HCT116 (cell line): Measurements from ENCODE around the gene TMC3. TPM values are rescaled to one million over a fixed set of nuclear protein-coding genes. Genes with fewer than 3 reads are reported as not detected.

ENCODE experiments used
- ATAC-seq: fragments of 200-7000 bp; cut with Tn5 transposase; 2 replicates; pipeline ENCODE4 v1.9.1; 2020; ENCODE audit warnings: mild to moderate bottlenecking, moderate library complexity
- BruUV-seq: library from RNA; stranded (reverse); fragments of 400-500 nt; replicated peaks from 2 replicates; lab custom pipeline; 2021; lab: Mats Ljungman, UMichigan
- CTCF ChIA-PET: fragments of 300-600 bp; sonication (Branson Sonifier 250); formaldehyde crosslinking; loops from one replicate; lab custom pipeline; 2021; ENCODE audit warnings: antibody characterized with exemption; lab: Charles Lee
- POLR2A ChIA-PET: fragments of 300-600, 350-600 bp; sonication (Branson Sonifier 250); formaldehyde crosslinking; loops from one replicate; lab custom pipeline; 2021; ENCODE audit warnings: antibody characterized with exemption; lab: Charles Lee
- RAD21 ChIA-PET, 2 experiments: fragments of 300-600 bp; sonication (Branson Sonifier 250); formaldehyde crosslinking; loops; one replicate each; lab custom pipeline; 2023; ENCODE audit warnings: low total read pairs in 2 of 2; ENCODE audit not compliant: uncharacterized antibody in 2 of 2, unreplicated experiment in 2 of 2, low non-redundant PET in 1 of 2; lab: Charles Lee
- DNase-seq: peaks from one replicate; pipeline ENCODE4 v3.0.0-alpha.2; 2010; ENCODE audit warnings: low read depth, low spot score
- H2AFZ ChIP-seq: fragments of 200-600 bp; shearing (Covaris generic), sonication (generic); 2 replicates; pipeline ENCODE4 v1.6.1; 2017; ENCODE audit warnings: low read depth, mixed run types, mixed read lengths, antibody characterized with exemption, low read length; ENCODE audit not compliant: poor library complexity, severe bottlenecking
- H3K27ac ChIP-seq: 2 replicates; pipeline ENCODE4 v1.5.1; 2012; ENCODE audit warnings: low read depth, low read length
- H3K27me3 ChIP-seq: fragments of 200-600 bp; sonication (generic); 2 replicates; pipeline ENCODE4 v1.6.1; 2016; ENCODE audit warnings: mixed run types, low read length, mixed read lengths; ENCODE audit not compliant: insufficient read depth
- H3K36me3 ChIP-seq, 2 experiments: fragments of 200-500 bp in 1 of 2; fragments of 200-600 bp in 1 of 2; sonication (Bioruptor generic) in 1 of 2; sonication (generic) in 1 of 2; 2 replicates each; pipeline versions ENCODE4 v1.5.1 to v1.6.1; 2014 to 2016; ENCODE audit warnings: low read length in 2 of 2, inconsistent platforms in 1 of 2, mixed read lengths in 1 of 2, mixed run types in 1 of 2; ENCODE audit not compliant: insufficient read depth in 2 of 2, control insufficient read depth in 1 of 2
- H3K4me1 ChIP-seq, 2 experiments: fragments of 200-600 bp in 1 of 2; sonication (generic) in 1 of 2; 2 replicates each; pipeline versions ENCODE4 v1.5.1 to v1.6.1; 2012 to 2017; ENCODE audit warnings: low read length in 2 of 2, inconsistent platforms in 1 of 2, mild to moderate bottlenecking in 1 of 2, mixed read lengths in 1 of 2, mixed run types in 1 of 2, moderate library complexity in 1 of 2; ENCODE audit not compliant: insufficient read depth in 2 of 2, control insufficient read depth in 1 of 2
- H3K4me2 ChIP-seq: fragments of 200-600 bp; sonication (generic); 2 replicates; pipeline ENCODE4 v1.6.1; 2017; ENCODE audit warnings: mixed run types, low read length, mixed read lengths
- H3K4me3 ChIP-seq, 2 experiments: fragments of 200-600 bp in 1 of 2; sonication (generic) in 1 of 2; replicated peaks in 1 of 2; 2 replicates each; pipeline ENCODE4 v1.5.1; 2011 to 2016; ENCODE audit warnings: low read length in 2 of 2, control low read depth in 1 of 2, low read depth in 1 of 2, mild to moderate bottlenecking in 1 of 2, mixed read lengths in 1 of 2, mixed run types in 1 of 2
- H3K79me2 ChIP-seq: fragments of 200-600 bp; sonication (generic); 2 replicates; pipeline ENCODE4 v1.6.1; 2017; ENCODE audit warnings: mild to moderate bottlenecking, mixed run types, low read length, moderate library complexity, mixed read lengths; ENCODE audit not compliant: insufficient read depth
- H3K9ac ChIP-seq: fragments of 200-600 bp; sonication (generic); 2 replicates; pipeline ENCODE4 v1.6.1; 2016; ENCODE audit warnings: low read length, mixed read lengths
- H3K9me2 ChIP-seq: fragments of 200-600 bp; sonication (generic), shearing (Covaris generic); 2 replicates; pipeline ENCODE4 v1.6.1; 2017; ENCODE audit warnings: mixed run types, mild to moderate bottlenecking, moderate library complexity; ENCODE audit not compliant: insufficient read depth
- H3K9me3 ChIP-seq, 2 experiments: fragments of 200-500 bp in 1 of 2; fragments of 200-600 bp in 1 of 2; sonication (Bioruptor generic) in 1 of 2; sonication (generic) in 1 of 2; 2 replicates each; pipeline ENCODE4 v1.6.1; 2014 to 2017; ENCODE audit warnings: low read length in 2 of 2, mixed read lengths in 2 of 2, inconsistent platforms in 1 of 2, low read depth in 1 of 2, mild to moderate bottlenecking in 1 of 2, mixed run types in 1 of 2, moderate library complexity in 1 of 2; ENCODE audit not compliant: control insufficient read depth in 1 of 2, insufficient read depth in 1 of 2
- H4K20me1 ChIP-seq: fragments of 200-600 bp; sonication (generic), shearing (Covaris generic); 2 replicates; pipeline ENCODE4 v1.6.1; 2017; ENCODE audit warnings: mixed run types, mild to moderate bottlenecking, moderate library complexity; ENCODE audit not compliant: insufficient read depth
- CBX3 ChIP-seq: IDR thresholded peaks from 2 replicates; pipeline ENCODE4 v1.6.1; 2012; ENCODE audit warnings: low read depth
- CEBPB ChIP-seq: IDR thresholded peaks from 2 replicates; pipeline ENCODE4 v1.6.1; 2012; ENCODE audit warnings: low read depth
- CTCF ChIP-seq, 3 experiments: fragments of 200-600 bp in 1 of 3; sonication (generic) in 1 of 3; IDR thresholded peaks in 2 of 3; conservative IDR thresholded peaks in 1 of 3; 2 replicates each; pipeline ENCODE4 v1.5.1; 2012 to 2017; ENCODE audit warnings: low read depth in 2 of 3, low read length in 2 of 3, antibody characterized with exemption in 1 of 3, borderline replicate concordance in 1 of 3, control low read depth in 1 of 3, mild to moderate bottlenecking in 1 of 3, mixed read lengths in 1 of 3, mixed run types in 1 of 3, moderate library complexity in 1 of 3; ENCODE audit not compliant: insufficient read depth in 1 of 3
- EGR1 ChIP-seq: IDR thresholded peaks from 2 replicates; pipeline ENCODE4 v1.6.1; 2012; ENCODE audit warnings: low read depth
- EZH2 ChIP-seq: fragments of 200-600 bp; sonication (generic); IDR thresholded peaks from 2 replicates; pipeline ENCODE4 v1.6.1; 2017; ENCODE audit warnings: antibody characterized with exemption, mixed run types
- FOSL1 ChIP-seq: IDR thresholded peaks from 2 replicates; pipeline ENCODE4 v1.6.1; 2012; ENCODE audit warnings: low read depth
- POLR2AphosphoS5 ChIP-seq: IDR thresholded peaks from 2 replicates; pipeline ENCODE4 v1.6.1; 2011; ENCODE audit warnings: mild to moderate bottlenecking, low read depth, low read length, moderate library complexity
- SP1 ChIP-seq: IDR thresholded peaks from 2 replicates; pipeline ENCODE4 v1.6.1; 2012; ENCODE audit warnings: low read depth
- SRF ChIP-seq: IDR thresholded peaks from 2 replicates; pipeline ENCODE4 v1.6.1; 2012; ENCODE audit warnings: low read depth
- YY1 ChIP-seq: IDR thresholded peaks from 2 replicates; pipeline ENCODE4 v1.6.1; 2011; ENCODE audit warnings: low read length, low read depth, moderate library complexity, mild to moderate bottlenecking; ENCODE audit not compliant: insufficient replicate concordance; ENCODE audit errors: extremely low read depth
- ZBTB33 ChIP-seq: IDR thresholded peaks from 2 replicates; pipeline ENCODE4 v1.6.1; 2011; ENCODE audit warnings: mild to moderate bottlenecking, low read length, moderate library complexity; ENCODE audit not compliant: insufficient replicate concordance; ENCODE audit errors: extremely low read depth
- ZFX ChIP-seq: fragments of 450-650 bp; IDR thresholded peaks from 2 replicates; pipeline ENCODE4 v1.6.1; 2017
- intact Hi-C: fragments of 100-400 bp; cut with micrococcal nuclease; formaldehyde crosslinking; loops from 2 replicates; pipeline ENCODE4 v1.10.0; 2022
- total RNA-seq: library from RNA; stranded (reverse); gene quantifications from one replicate; pipeline ENCODE4 v1.2.1, GENCODE V29; 2021; ENCODE audit not compliant: unreplicated experiment
- TF ChIP-seq, protein P1 (sequence below): IDR thresholded peaks from 2 replicates; pipeline ENCODE4 v1.6.1; 2012

The TMC3 gene
- total RNA-seq, 1 experiment from 2014 or later, result not detected

DNA sequence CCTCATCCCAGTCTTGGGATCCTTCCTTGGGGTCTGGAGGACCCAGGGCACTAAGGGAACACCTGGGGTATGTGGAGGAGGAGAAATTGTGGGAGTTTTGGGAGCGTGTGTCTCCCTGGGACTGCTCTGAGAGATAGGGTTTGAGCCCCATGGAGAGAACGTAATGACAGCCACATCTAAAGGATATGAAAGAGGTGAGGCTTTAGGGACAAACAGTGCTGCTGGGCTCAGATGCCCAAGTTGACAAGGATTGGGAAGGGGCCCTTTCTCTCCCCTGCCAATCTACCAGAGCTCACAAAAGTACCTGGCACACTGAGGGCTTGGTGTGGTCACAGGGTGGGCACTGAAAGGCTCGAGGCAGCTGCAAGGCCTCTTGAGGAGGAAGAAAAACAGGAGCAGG is 36.8 kb downstream of the TMC3 start:
- ChIA-PET RAD21 (interaction anchor here (0.6 to 1.7 kb wide), 3 partner anchors 62 to 63 kb away, joined by 3 to 13 read pairs (median 6); no protein-coding TSS in a partner anchor), CTCF (interaction anchor here (0.6 to 1.1 kb wide), 6 partner anchors 10 to 231 kb away, joined by 3 to 17 read pairs (median 6); partner anchors contain the start of gene STARD5), POLR2A (interaction anchor here (1.6 kb wide), 1 partner anchor 14 kb away, joined by 5 read pairs; the partner anchor contains the start of gene STARD5)
- Histone ChIP-seq H3K4me3 (no peak overlapping the region), H3K27me3 (no peaks in the 10 kb centered on the region), H3K79me2 (no peaks in the 10 kb centered on the region), H3K27ac (no peak overlapping the region), H3K9me2 (no peaks in the 10 kb centered on the region), H3K9me3 (no peaks in the 10 kb centered on the region), H3K9ac (no peak overlapping the region), H3K4me1 (peaks cover 15 to 16% of the 10 kb centered on the region in 2 experiments), H3K4me2 (no peak overlapping the region), H3K36me3 (no peaks in the 10 kb centered on the region), H2AFZ (no peak overlapping the region), H4K20me1 (no peaks in the 10 kb centered on the region)
- DNase-seq (no peak), ATAC-seq (no peak)
- no peak for TF ChIP-seq EZH2
- TF ChIP-seq YY1, result no peak
- TF ChIP-seq CTCF (IDR thresholded peaks at IDR 0.05 in 2 of 3, conservative IDR thresholded peaks at IDR 0.05 in 1 of 3; ENCODE audit: borderline replicate concordance in 1 of 3, insufficient read depth in 1 of 3, low read depth in 2 of 3, low read length in 2 of 3), result no peak
- TF ChIP-seq SP1, result no peak
- no peak for TF ChIP-seq SRF
- TF ChIP-seq ZFX, result no peak
- TF ChIP-seq, protein P1, sequence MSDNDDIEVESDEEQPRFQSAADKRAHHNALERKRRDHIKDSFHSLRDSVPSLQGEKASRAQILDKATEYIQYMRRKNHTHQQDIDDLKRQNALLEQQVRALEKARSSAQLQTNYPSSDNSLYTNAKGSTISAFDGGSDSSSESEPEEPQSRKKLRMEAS, result no peak
- TF ChIP-seq CEBPB, result no peak
- TF ChIP-seq EGR1, result no peak
- TF ChIP-seq CBX3, result no peak
- TF ChIP-seq FOSL1, result no peak
- no peak for TF ChIP-seq ZBTB33
- no peak for TF ChIP-seq POLR2AphosphoS5
- no TSS peak for BruUV-seq
- intact Hi-C loops, result no loop called here
